H1 (cell line): Measurements from ENCODE around the gene HEATR5A. TPM values are rescaled to one million over a fixed set of nuclear protein-coding genes. Genes with fewer than 3 reads are reported as not detected.

Source experiments
- CTCF ChIA-PET: fragments of 300-600 bp; sonication (Branson Sonifier 250); formaldehyde crosslinking; loops from one replicate; lab custom pipeline; 2021; ENCODE audit not compliant: partially characterized antibody; lab: Charles Lee
- POLR2A ChIA-PET: fragments of 300-600 bp; sonication (Branson Sonifier 250); formaldehyde crosslinking; loops from one replicate; lab custom pipeline; 2021; ENCODE audit warnings: inconsistent platforms; ENCODE audit not compliant: partially characterized antibody; lab: Charles Lee
- DNase-seq, 2 experiments: peaks; one replicate each; pipeline versions ENCODE4 v3.0.0 to v3.0.0-alpha.2; 2010 to 2022; ENCODE audit warnings: low spot score in 2 of 2, low read depth in 1 of 2, mixed read lengths in 1 of 2
- FAIRE-seq: peaks from 2 replicates; lab custom pipeline; 2011; peaks lifted over from hg19 to GRCh38; lab: Jason Lieb, UNC
- H2AFZ ChIP-seq: 2 replicates; pipeline ENCODE4 v1.8.1; 2012; ENCODE audit warnings: low read length, inconsistent platforms
- H2AK5ac ChIP-seq: 2 replicates; pipeline ENCODE4 v1.6.1; 2013; ENCODE audit warnings: low read depth, low read length
- H2BK120ac ChIP-seq: replicated peaks from 2 replicates; pipeline ENCODE3; 2013; ENCODE audit warnings: low read depth, low read length, inconsistent platforms
- H2BK12ac ChIP-seq: 2 replicates; pipeline ENCODE4 v1.6.1; 2013; ENCODE audit warnings: low read depth, low read length
- H2BK15ac ChIP-seq: 2 replicates; pipeline ENCODE4 v1.6.1; 2013; ENCODE audit warnings: low read length
- H2BK20ac ChIP-seq: 2 replicates; pipeline ENCODE4 v1.6.1; 2013; ENCODE audit warnings: low read length
- H2BK5ac ChIP-seq: 2 replicates; pipeline ENCODE4 v1.6.1; 2013; ENCODE audit warnings: low read depth, low read length
- H3K14ac ChIP-seq: 2 replicates; pipeline ENCODE4 v1.6.1; 2013; ENCODE audit warnings: inconsistent platforms; ENCODE audit not compliant: insufficient read length
- H3K18ac ChIP-seq: 2 replicates; pipeline ENCODE4 v1.6.1; 2013; ENCODE audit warnings: low read length; ENCODE audit errors: extremely low read depth
- H3K23ac ChIP-seq: 2 replicates; pipeline ENCODE4 v1.6.1; 2013; ENCODE audit warnings: inconsistent platforms; ENCODE audit not compliant: insufficient read length
- H3K23me2 ChIP-seq: 2 replicates; pipeline ENCODE4 v1.6.1; 2013; ENCODE audit warnings: low read depth, low read length
- H3K27ac ChIP-seq: 2 replicates; pipeline ENCODE4 v1.6.1; 2011; ENCODE audit warnings: low read depth, low read length, inconsistent platforms
- H3K27me3 ChIP-seq, 4 experiments: replicated peaks in 1 of 4; 1 replicate in 1 of 4; 2 replicates in 3 of 4; pipeline versions ENCODE4 v1.6.1 to v1.8.1; 2011 to 2013; ENCODE audit warnings: low read length in 3 of 4, mild to moderate bottlenecking in 3 of 4, inconsistent platforms in 2 of 4, mixed read lengths in 2 of 4, moderate library complexity in 1 of 4; ENCODE audit not compliant: control insufficient read depth in 3 of 4, insufficient read depth in 3 of 4; ENCODE audit errors: extremely low read depth in 1 of 4
- H3K36me3 ChIP-seq, 4 experiments: 2 replicates each; pipeline versions ENCODE4 v1.6.1 to v1.8.1; 2011 to 2013; ENCODE audit warnings: mild to moderate bottlenecking in 4 of 4, low read length in 3 of 4, moderate library complexity in 2 of 4, control low read depth in 1 of 4, inconsistent platforms in 1 of 4; ENCODE audit not compliant: insufficient read depth in 4 of 4, control insufficient read depth in 2 of 4
- H3K4ac ChIP-seq: replicated peaks from 2 replicates; pipeline ENCODE3; 2013; ENCODE audit warnings: low read length, low read depth, mixed read lengths, inconsistent platforms; ENCODE audit not compliant: insufficient read length
- H3K4me1 ChIP-seq, 4 experiments: replicated peaks in 1 of 4; 1 replicate in 1 of 4; 2 replicates in 3 of 4; pipeline versions ENCODE4 v1.6.1 to v1.8.1; 2011 to 2013; ENCODE audit warnings: low read length in 3 of 4, inconsistent platforms in 2 of 4, mixed read lengths in 1 of 4; ENCODE audit not compliant: insufficient read depth in 4 of 4, control insufficient read depth in 3 of 4
- H3K4me2 ChIP-seq, 2 experiments: 2 replicates each; pipeline versions ENCODE4 v1.6.1 to v1.8.1; 2011 to 2013; ENCODE audit warnings: low read depth in 2 of 2, low read length in 2 of 2, control low read depth in 1 of 2, inconsistent platforms in 1 of 2, mild to moderate bottlenecking in 1 of 2; ENCODE audit not compliant: insufficient read depth in 1 of 2
- H3K4me3 ChIP-seq, 4 experiments: fragments of 200-600, 300-600 bp in 1 of 4; sonication (generic), shearing (Covaris generic), sonication (Bioruptor Twin) in 1 of 4; 2 replicates each; pipeline versions ENCODE4 v1.5.1 to v1.8.1; 2011 to 2016; ENCODE audit warnings: low read length in 4 of 4, low read depth in 3 of 4, control low read depth in 2 of 4, inconsistent platforms in 2 of 4, mild to moderate bottlenecking in 2 of 4, mixed read lengths in 1 of 4, moderate library complexity in 1 of 4; ENCODE audit not compliant: insufficient read depth in 2 of 4; ENCODE audit errors: extremely low read depth in 1 of 4
- H3K56ac ChIP-seq: replicated peaks from 2 replicates; pipeline ENCODE3; 2013; ENCODE audit warnings: low read depth, mild to moderate bottlenecking, mixed read lengths, low read length, inconsistent platforms; ENCODE audit not compliant: insufficient read length
- H3K79me1 ChIP-seq: 2 replicates; pipeline ENCODE4 v1.6.1; 2013; ENCODE audit warnings: low read depth, low read length, control low read depth
- H3K79me2 ChIP-seq, 2 experiments: 2 replicates each; pipeline versions ENCODE4 v1.6.1 to v1.8.1; 2012 to 2013; ENCODE audit warnings: low read length in 2 of 2, mild to moderate bottlenecking in 2 of 2, inconsistent platforms in 1 of 2; ENCODE audit not compliant: insufficient read depth in 2 of 2, control insufficient read depth in 1 of 2
- H3K9ac ChIP-seq, 4 experiments: replicated peaks in 1 of 4; 1 replicate in 1 of 4; 2 replicates in 3 of 4; pipeline versions ENCODE4 v1.6.1 to v1.8.1; 2011 to 2013; ENCODE audit warnings: low read depth in 3 of 4, low read length in 3 of 4, control low read depth in 2 of 4, mild to moderate bottlenecking in 2 of 4, moderate library complexity in 2 of 4, inconsistent platforms in 1 of 4; ENCODE audit errors: extremely low read depth in 1 of 4
- H3K9me3 ChIP-seq, 2 experiments: 2 replicates each; pipeline versions ENCODE4 v1.6.1 to v1.8.1; 2012 to 2013; ENCODE audit warnings: mild to moderate bottlenecking in 2 of 2, moderate library complexity in 2 of 2, control low read depth in 1 of 2, inconsistent platforms in 1 of 2, low read depth in 1 of 2, low read length in 1 of 2, mixed read lengths in 1 of 2; ENCODE audit not compliant: insufficient read depth in 2 of 2
- H4K20me1 ChIP-seq, 2 experiments: replicated peaks in 1 of 2; 2 replicates each; pipeline versions ENCODE3 to v1.8.1; 2011 to 2013; ENCODE audit warnings: inconsistent platforms in 2 of 2, low read length in 2 of 2, mild to moderate bottlenecking in 1 of 2; ENCODE audit not compliant: insufficient read depth in 2 of 2, control insufficient read depth in 1 of 2
- H4K5ac ChIP-seq: 2 replicates; pipeline ENCODE4 v1.6.1; 2013; ENCODE audit warnings: low read length, low read depth, mixed read lengths, inconsistent platforms; ENCODE audit not compliant: insufficient read length
- H4K8ac ChIP-seq: 2 replicates; pipeline ENCODE4 v1.8.0; 2013; ENCODE audit warnings: mild to moderate bottlenecking, moderate library complexity, low read length, inconsistent platforms; ENCODE audit not compliant: insufficient read depth; ENCODE audit errors: extremely low read depth
- H4K91ac ChIP-seq: replicated peaks from 2 replicates; pipeline ENCODE3; 2013; ENCODE audit warnings: low read length, mixed read lengths, inconsistent platforms; ENCODE audit not compliant: insufficient read length
- ASH2L ChIP-seq: fragments of 200-600, 300-600 bp; sonication (generic); IDR thresholded peaks from one replicate; pipeline ENCODE4 v1.7.1; 2017; ENCODE audit warnings: low read length
- BACH1 ChIP-seq: IDR thresholded peaks from 2 replicates; pipeline ENCODE4 v1.6.1; 2012; ENCODE audit warnings: low read length, improper control_type of control experiment
- BCL11A ChIP-seq, 2 experiments: IDR thresholded peaks; one replicate each; pipeline ENCODE4 v1.6.1; 2011; ENCODE audit warnings: low read depth in 2 of 2, low read length in 2 of 2, mild to moderate bottlenecking in 2 of 2
- EGR1 ChIP-seq: IDR thresholded peaks from 2 replicates; pipeline ENCODE4 v1.6.1; 2011; ENCODE audit warnings: low read depth, low read length, borderline replicate concordance
- JUN ChIP-seq: IDR thresholded peaks from 2 replicates; pipeline ENCODE4 v1.6.1; 2011; ENCODE audit warnings: low read depth, mild to moderate bottlenecking, improper control_type of control experiment, low read length
- MAFK ChIP-seq: IDR thresholded peaks from 2 replicates; pipeline ENCODE4 v1.6.1; 2012; ENCODE audit warnings: low read depth, mild to moderate bottlenecking, improper control_type of control experiment, low read length
- NRF1 ChIP-seq: IDR thresholded peaks from 2 replicates; pipeline ENCODE4 v1.6.1; 2011; ENCODE audit warnings: mild to moderate bottlenecking, low read depth, low read length, improper control_type of control experiment
- POU5F1 ChIP-seq: IDR thresholded peaks from 2 replicates; pipeline ENCODE4 v1.6.1; 2011; ENCODE audit warnings: low read depth, mild to moderate bottlenecking, low read length, moderate library complexity
- RAD21 ChIP-seq, 2 experiments: IDR thresholded peaks in 1 of 2; conservative IDR thresholded peaks in 1 of 2; 2 replicates each; pipeline ENCODE4 v1.6.1; 2011; ENCODE audit warnings: low read depth in 2 of 2, low read length in 2 of 2, improper control_type of control experiment in 1 of 2, inconsistent platforms in 1 of 2, mild to moderate bottlenecking in 1 of 2, moderate library complexity in 1 of 2
- RXRA ChIP-seq: IDR thresholded peaks from 2 replicates; pipeline ENCODE4 v1.6.1; 2011; ENCODE audit warnings: low read depth, mild to moderate bottlenecking, low read length, moderate library complexity; ENCODE audit not compliant: insufficient read depth
- TAF1 ChIP-seq: IDR thresholded peaks from 2 replicates; pipeline ENCODE4 v1.6.1; 2011; ENCODE audit warnings: mild to moderate bottlenecking, low read depth, low read length
- TBP ChIP-seq: IDR thresholded peaks from 2 replicates; pipeline ENCODE4 v1.6.1; 2011; ENCODE audit warnings: low read depth, low read length, improper control_type of control experiment
- WGBS, 2 experiments: shearing (Covaris generic) in 1 of 2; methylation state at CpG; one replicate each; pipeline versions ENCODE4 v1.1.6 to v1.1.7; 2013 to 2015; ENCODE audit warnings: low lambda C conversion rate in 2 of 2, mixed read lengths in 2 of 2, inconsistent platforms in 1 of 2, low coverage in 1 of 2, missing lambda C conversion rate in 1 of 2; ENCODE audit not compliant: insufficient replicate concordance in 2 of 2, insufficient coverage in 1 of 2, insufficient read length in 1 of 2; ENCODE audit errors: extremely low coverage in 1 of 2, missing lambda C conversion rate in 1 of 2; 5-methylcytosine and 5-hydroxymethylcytosine counted together
- polyA plus RNA-seq, 7 experiments: library from polyadenylated mRNA; depleted of rRNA in 3 of 7; stranded (reverse) in 5 of 7; unstranded in 2 of 7; fragments of >200 nt in 5 of 7; fragments of 200-250 nt in 2 of 7; gene quantifications; 1 replicate in 5 of 7; 2 replicates in 1 of 7; 4 replicates in 1 of 7; pipeline versions ENCODE4 v1.2.1 to v1.2.3, GENCODE V29; 2011 to 2013; ENCODE audit warnings: missing spikeins in 2 of 7, mixed read lengths in 2 of 7
- total RNA-seq: library from RNA; stranded (reverse); fragmentation: NEBNext Ultra II Directional; extraction: Animal tissue kit (Norgen Biotek cat#: 25700); gene quantifications from 2 replicates; pipeline ENCODE4 v1.2.1, GENCODE V29; 2021
- TF ChIP-seq, protein P1 (sequence below): IDR thresholded peaks from 2 replicates; pipeline ENCODE4 v1.6.1; 2012; ENCODE audit warnings: inconsistent platforms
- TF ChIP-seq, protein P2 (sequence below): IDR thresholded peaks from 2 replicates; pipeline ENCODE4 v1.6.1; 2012; ENCODE audit warnings: low read length, inconsistent platforms

The HEATR5A gene
- total and polyA plus RNA-seq, 2 of the 8 experiments (the other 6 are each of a cell fraction or from before 2014, with no cell fraction given): 9.0 to 36.2 TPM

- H3K79me1 ChIP-seq: no peaks in the 10 kb centered on the region
- H3K23ac ChIP-seq: no peak overlapping the region
- no peaks in the 10 kb centered on the region for H3K27me3 ChIP-seq
- no peak overlapping the region for H2BK12ac ChIP-seq
- H3K56ac ChIP-seq: no peak overlapping the region
- H4K91ac ChIP-seq: no peak overlapping the region
- H3K9me3 ChIP-seq: no peaks in the 10 kb centered on the region
- POLR2A ChIA-PET: no interaction called here
- no peaks in the 10 kb centered on the region for H3K79me2 ChIP-seq
- H3K4me1 ChIP-seq: no peaks in the 10 kb centered on the region
- H3K4me2 ChIP-seq: no peak overlapping the region
- no peak overlapping the region for H3K4ac ChIP-seq
- no peak overlapping the region for H4K5ac ChIP-seq
- no peak overlapping the region for H2AK5ac ChIP-seq
- no peak for DNase-seq
- H3K9ac ChIP-seq: no peak overlapping the region
- no peak overlapping the region for H2BK120ac ChIP-seq
- H4K8ac ChIP-seq: no peak overlapping the region
- no peak overlapping the region for H2BK5ac ChIP-seq
- H3K14ac ChIP-seq: no peak overlapping the region
- no peak overlapping the region for H3K18ac ChIP-seq
- no peaks in the 10 kb centered on the region for H3K23me2 ChIP-seq
- H3K4me3 ChIP-seq: no peak overlapping the region
- peaks cover 0 to 2% of the 10 kb centered on the region in 2 experiments for H4K20me1 ChIP-seq
- H3K36me3 ChIP-seq: peaks cover 0 to 5% (median 3%) of the 10 kb centered on the region in 4 experiments; a peak in 3 of 8 replicates
- H2BK20ac ChIP-seq: no peak overlapping the region
- H2AFZ ChIP-seq: no peak overlapping the region
- H2BK15ac ChIP-seq: no peak overlapping the region
- no peak overlapping the region for H3K27ac ChIP-seq
- CTCF ChIA-PET: no interaction called here
- no peak for FAIRE-seq
- WGBS, 2 experiments: 95 to 100% methylated on average over 1 of the region's 1 CpG
- TF ChIP-seq TBP (no peak), NRF1 (no peak), EGR1 (no peak), BACH1 (no peak), BCL11A (IDR thresholded peaks at IDR 0.05; ENCODE audit: low read depth in 2 of 2, low read length in 2 of 2) (no peak), JUN (no peak), ASH2L (no peak), POU5F1 (no peak), RXRA (no peak), TAF1 (no peak), RAD21 (IDR thresholded peaks at IDR 0.05 in 1 of 2, conservative IDR thresholded peaks at IDR 0.05 in 1 of 2; ENCODE audit: low read depth in 2 of 2, low read length in 2 of 2) (no peak), MAFK (no peak)
- TF ChIP-seq, protein P1, sequence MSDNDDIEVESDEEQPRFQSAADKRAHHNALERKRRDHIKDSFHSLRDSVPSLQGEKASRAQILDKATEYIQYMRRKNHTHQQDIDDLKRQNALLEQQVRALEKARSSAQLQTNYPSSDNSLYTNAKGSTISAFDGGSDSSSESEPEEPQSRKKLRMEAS: no peak
- TF ChIP-seq, protein P2, sequence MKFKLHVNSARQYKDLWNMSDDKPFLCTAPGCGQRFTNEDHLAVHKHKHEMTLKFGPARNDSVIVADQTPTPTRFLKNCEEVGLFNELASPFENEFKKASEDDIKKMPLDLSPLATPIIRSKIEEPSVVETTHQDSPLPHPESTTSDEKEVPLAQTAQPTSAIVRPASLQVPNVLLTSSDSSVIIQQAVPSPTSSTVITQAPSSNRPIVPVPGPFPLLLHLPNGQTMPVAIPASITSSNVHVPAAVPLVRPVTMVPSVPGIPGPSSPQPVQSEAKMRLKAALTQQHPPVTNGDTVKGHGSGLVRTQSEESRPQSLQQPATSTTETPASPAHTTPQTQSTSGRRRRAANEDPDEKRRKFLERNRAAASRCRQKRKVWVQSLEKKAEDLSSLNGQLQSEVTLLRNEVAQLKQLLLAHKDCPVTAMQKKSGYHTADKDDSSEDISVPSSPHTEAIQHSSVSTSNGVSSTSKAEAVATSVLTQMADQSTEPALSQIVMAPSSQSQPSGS: no peak
These were observed 38.1 kb downstream of the HEATR5A start for GRCh38 chr14:31382221-31382620.
